ENCODE data around the gene ST8SIA4.

Gene ST8SIA4

DNA sequence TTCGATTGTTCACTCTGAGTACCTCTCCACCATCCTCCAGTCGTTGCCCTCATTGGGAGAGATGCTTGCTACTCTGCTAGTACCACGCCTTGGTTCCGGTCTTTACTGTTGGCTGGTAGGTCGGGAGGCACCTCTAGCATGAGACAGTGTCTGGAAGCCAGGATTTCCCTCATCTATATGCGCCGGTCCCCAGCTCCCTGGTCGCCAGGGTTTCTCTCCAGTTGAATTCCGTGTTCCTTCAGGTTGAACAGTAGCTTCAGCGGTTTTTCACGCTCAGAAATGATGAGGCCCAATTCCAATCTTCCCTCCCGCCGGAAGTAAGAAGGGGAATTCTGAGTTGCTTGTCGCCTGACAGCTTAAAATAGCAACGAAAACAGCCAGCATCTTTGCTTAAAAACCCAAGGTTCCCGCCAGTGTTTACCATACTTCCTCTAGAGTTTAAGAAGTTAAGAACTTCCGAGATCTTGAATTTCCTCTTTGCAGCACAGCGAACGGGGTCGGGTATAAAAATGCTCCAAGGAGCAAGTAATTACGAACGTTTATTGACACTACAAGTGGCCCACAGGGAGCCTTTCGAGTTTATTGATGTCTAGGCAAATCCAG, 1.3 kb upstream of the ST8SIA4 start:
- DNase-seq (ENCODE audit: extremely low spot score) = peak; percentile 11
- POLR2A ChIA-PET = no interaction called here
- TF ChIP-seq NFRKB (IDR thresholded peaks at IDR 0.05) (no peak), HDGF (IDR thresholded peaks at IDR 0.05; ENCODE audit: borderline replicate concordance) (no peak), LEF1 (IDR thresholded peaks at IDR 0.05; ENCODE audit: borderline replicate concordance) (no peak), ZNF384 (IDR thresholded peaks at IDR 0.05) (no peak), FOXA1 (IDR thresholded peaks at IDR 0.05) (no peak), SUZ12 (IDR thresholded peaks at IDR 0.05) (no peak), TARDBP (IDR thresholded peaks at IDR 0.05) (no peak), ARNT (IDR thresholded peaks at IDR 0.05) (no peak), BHLHE40 (IDR thresholded peaks at IDR 0.05; ENCODE audit: borderline replicate concordance) (no peak), SP1 (IDR thresholded peaks at IDR 0.05) (no peak), L3MBTL2 (conservative IDR thresholded peaks at IDR 0.05) (no peak), CTBP1 (IDR thresholded peaks at IDR 0.05; ENCODE audit: borderline replicate concordance) (no peak), FOXM1 (IDR thresholded peaks at IDR 0.05; ENCODE audit: borderline replicate concordance) (no peak)
- TF ChIP-seq, protein P1, sequence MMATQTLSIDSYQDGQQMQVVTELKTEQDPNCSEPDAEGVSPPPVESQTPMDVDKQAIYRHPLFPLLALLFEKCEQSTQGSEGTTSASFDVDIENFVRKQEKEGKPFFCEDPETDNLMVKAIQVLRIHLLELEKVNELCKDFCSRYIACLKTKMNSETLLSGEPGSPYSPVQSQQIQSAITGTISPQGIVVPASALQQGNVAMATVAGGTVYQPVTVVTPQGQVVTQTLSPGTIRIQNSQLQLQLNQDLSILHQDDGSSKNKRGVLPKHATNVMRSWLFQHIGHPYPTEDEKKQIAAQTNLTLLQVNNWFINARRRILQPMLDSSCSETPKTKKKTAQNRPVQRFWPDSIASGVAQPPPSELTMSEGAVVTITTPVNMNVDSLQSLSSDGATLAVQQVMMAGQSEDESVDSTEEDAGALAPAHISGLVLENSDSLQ (IDR thresholded peaks at IDR 0.05) = no peak
- CTCF ChIA-PET = interaction anchor here (1.1 kb wide), 1 partner anchor 272 kb away, joined by 3 read pairs; no protein-coding TSS in a partner anchor

DNA sequence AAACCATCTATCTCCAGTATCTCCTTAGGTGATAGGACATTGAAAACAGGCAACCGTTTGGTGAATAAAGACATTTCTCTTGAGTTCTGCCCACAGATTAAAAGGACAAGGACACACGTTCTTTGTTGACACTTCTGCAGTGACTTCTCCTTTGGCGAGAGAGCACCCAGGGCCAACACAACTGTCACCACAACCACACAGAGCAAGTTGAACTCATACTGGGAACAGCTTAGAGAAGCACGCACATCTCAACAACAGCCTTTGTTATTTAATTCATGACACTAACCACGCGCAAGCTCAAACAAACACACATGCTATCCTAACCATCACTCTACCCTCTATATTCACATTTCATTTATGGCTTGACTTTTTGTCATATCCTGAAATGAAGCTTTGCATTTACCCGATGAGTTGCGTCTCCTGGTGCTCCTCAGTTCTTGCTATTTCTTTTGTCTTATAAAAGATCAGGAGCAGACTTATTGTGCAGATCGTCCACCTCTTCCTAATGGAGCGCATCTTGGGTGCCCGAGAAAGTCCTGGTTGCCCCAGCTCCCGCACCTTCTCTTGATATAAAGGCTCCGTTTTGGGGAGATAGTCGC, 543 bp downstream of the ST8SIA4 start:
- no peak for TF ChIP-seq TARDBP (IDR thresholded peaks at IDR 0.05)
- TF ChIP-seq NFRKB (IDR thresholded peaks at IDR 0.05) = no peak
- no peak for TF ChIP-seq ZNF384 (IDR thresholded peaks at IDR 0.05)
- TF ChIP-seq SUZ12 (IDR thresholded peaks at IDR 0.05) = no peak
- TF ChIP-seq ARNT (IDR thresholded peaks at IDR 0.05) = no peak
- no peak for TF ChIP-seq L3MBTL2 (conservative IDR thresholded peaks at IDR 0.05)
- TF ChIP-seq FOXM1 (IDR thresholded peaks at IDR 0.05; ENCODE audit: borderline replicate concordance) = no peak
- no peak for TF ChIP-seq CTBP1 (IDR thresholded peaks at IDR 0.05; ENCODE audit: borderline replicate concordance)
- no peak for TF ChIP-seq SP1 (IDR thresholded peaks at IDR 0.05)
- TF ChIP-seq ELF4 (IDR thresholded peaks at IDR 0.05) = no peak
- TF ChIP-seq FOXK2 (IDR thresholded peaks at IDR 0.05) = no peak
- no peak for TF ChIP-seq HDGF (IDR thresholded peaks at IDR 0.05; ENCODE audit: borderline replicate concordance)
- no peak for TF ChIP-seq FOXA1 (IDR thresholded peaks at IDR 0.05)
- TF ChIP-seq, protein P1 (IDR thresholded peaks at IDR 0.05) = no peak
- TF ChIP-seq BHLHE40 (IDR thresholded peaks at IDR 0.05; ENCODE audit: borderline replicate concordance) = no peak
- no peak for TF ChIP-seq LEF1 (IDR thresholded peaks at IDR 0.05; ENCODE audit: borderline replicate concordance)
- ChIA-PET POLR2A (interaction anchor here (1.0 kb wide), 1 partner anchor 368 kb away, joined by 3 read pairs; the partner anchor contains the start of gene FAM174A), CTCF (interaction anchor here (0.6 to 0.8 kb wide), 4 partner anchors 29 to 282 kb away, joined by 3 to 6 read pairs (median 4); no protein-coding TSS in a partner anchor)
- no peak for DNase-seq (ENCODE audit: extremely low spot score)

DNA sequence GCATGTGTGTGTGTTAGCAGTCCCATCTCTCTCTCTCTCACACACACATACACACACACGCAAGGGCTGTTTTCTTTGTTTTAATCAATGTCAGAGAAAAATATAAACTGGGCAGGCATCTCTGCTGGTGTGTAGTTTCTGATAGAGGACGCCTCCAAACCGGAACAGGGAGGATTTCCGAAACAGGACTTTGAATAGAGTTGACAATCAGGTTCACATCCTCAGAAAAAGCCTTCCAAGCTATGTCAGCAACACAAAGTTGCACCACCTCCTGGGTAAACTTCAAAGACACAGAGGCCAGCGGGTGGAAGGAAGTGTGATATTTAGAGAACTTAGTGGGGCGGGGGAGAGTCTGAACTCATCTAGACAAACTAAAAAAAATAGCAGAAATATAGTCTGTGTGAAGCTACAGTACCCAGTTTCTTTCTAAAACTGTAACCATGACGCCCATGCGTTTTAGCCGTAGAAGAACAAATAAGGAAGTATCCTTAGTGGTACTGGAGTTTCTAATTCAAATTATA, 1.2 kb downstream of the ST8SIA4 start:
- CTCF ChIA-PET = interaction anchor here (0.6 kb wide), 2 partner anchors 111 to 114 kb away, joined by 5 to 6 read pairs; no protein-coding TSS in a partner anchor
- peak; percentile 5 for DNase-seq (ENCODE audit: extremely low spot score)
- TF ChIP-seq SP1 (IDR thresholded peaks at IDR 0.05) (no peak), TARDBP (IDR thresholded peaks at IDR 0.05) (no peak), CTBP1 (IDR thresholded peaks at IDR 0.05; ENCODE audit: borderline replicate concordance) (no peak), BHLHE40 (IDR thresholded peaks at IDR 0.05; ENCODE audit: borderline replicate concordance) (no peak), L3MBTL2 (conservative IDR thresholded peaks at IDR 0.05) (no peak), ARNT (IDR thresholded peaks at IDR 0.05) (no peak), SUZ12 (IDR thresholded peaks at IDR 0.05) (no peak), HDGF (IDR thresholded peaks at IDR 0.05; ENCODE audit: borderline replicate concordance) (no peak), ELF4 (IDR thresholded peaks at IDR 0.05) (no peak)
- POLR2A ChIA-PET = interaction anchor here (0.6 kb wide), 1 partner anchor 261 kb away, joined by 3 read pairs; no protein-coding TSS in a partner anchor

DNA sequence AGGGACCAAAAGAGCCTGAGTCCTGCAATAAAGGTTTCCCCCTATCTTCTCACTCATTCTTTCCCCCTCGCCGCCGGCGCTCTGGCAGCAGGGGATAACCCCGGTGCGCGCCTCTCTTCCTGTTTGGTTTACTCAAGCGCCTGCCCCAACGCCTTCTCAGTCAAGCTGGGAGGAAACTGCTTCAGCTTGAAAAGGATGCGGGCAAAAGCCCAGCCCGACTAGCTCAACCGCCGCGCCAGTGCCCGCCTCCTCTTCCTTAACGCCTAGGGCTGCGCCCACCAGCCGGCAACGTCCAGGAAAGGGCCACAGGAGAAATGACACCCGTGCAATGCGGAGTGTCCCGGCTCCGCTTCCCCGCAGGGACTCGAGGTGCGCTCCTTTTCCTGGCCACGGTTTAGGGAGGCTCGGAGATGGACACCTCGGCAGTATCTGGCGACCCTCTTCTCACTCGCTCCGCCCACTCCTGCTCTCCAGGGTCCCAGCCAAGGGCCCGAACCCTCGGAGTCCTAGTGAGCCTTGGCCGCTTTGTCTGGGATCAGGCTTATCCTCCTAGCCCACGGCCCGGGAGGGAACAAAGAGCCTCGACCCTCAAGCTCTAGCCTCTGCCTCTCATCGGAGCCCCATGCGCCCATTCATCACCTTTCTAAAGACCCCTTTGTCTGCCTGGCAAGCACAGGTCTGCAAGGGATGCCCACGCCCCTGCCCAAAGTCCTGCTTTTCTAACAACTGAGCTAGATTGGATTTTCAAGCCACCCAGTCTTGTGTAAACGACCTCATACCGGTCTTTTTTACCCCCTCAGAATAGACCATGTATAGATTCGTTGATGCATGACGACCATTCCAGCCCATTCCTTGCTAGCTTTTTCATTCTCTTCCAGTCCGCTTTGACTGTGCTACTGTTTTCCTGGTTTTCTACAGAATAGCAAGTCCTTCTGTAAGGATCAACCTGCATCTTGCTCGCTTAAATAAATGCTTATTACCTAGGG, 2.0 kb downstream of the ST8SIA4 start:
- peak; percentile 45 for DNase-seq (ENCODE audit: extremely low spot score)
- no peak for TF ChIP-seq SUZ12 (IDR thresholded peaks at IDR 0.05)
- no peak for TF ChIP-seq SP1 (IDR thresholded peaks at IDR 0.05)
- 0 out of 2 replicates have a peak, but pooled peaks have one; percentile 19 for TF ChIP-seq L3MBTL2 (conservative IDR thresholded peaks at IDR 0.05)
- no peak for TF ChIP-seq FOXA1 (IDR thresholded peaks at IDR 0.05)
- no peak for TF ChIP-seq FOXK2 (IDR thresholded peaks at IDR 0.05)
- TF ChIP-seq ZNF384 (IDR thresholded peaks at IDR 0.05) = no peak
- no peak for TF ChIP-seq LEF1 (IDR thresholded peaks at IDR 0.05; ENCODE audit: borderline replicate concordance)
- TF ChIP-seq CTBP1 (IDR thresholded peaks at IDR 0.05; ENCODE audit: borderline replicate concordance) = no peak
- ChIA-PET CTCF (interaction anchor here (0.6 to 1.2 kb wide), 6 partner anchors 9 to 235 kb away, joined by 3 to 4 read pairs (median 3); no protein-coding TSS in a partner anchor), POLR2A (interaction anchor here (0.6 to 1.3 kb wide), 3 partner anchors 9 to 366 kb away, joined by 3 read pairs; partner anchors contain the start of gene FAM174A)

DNA sequence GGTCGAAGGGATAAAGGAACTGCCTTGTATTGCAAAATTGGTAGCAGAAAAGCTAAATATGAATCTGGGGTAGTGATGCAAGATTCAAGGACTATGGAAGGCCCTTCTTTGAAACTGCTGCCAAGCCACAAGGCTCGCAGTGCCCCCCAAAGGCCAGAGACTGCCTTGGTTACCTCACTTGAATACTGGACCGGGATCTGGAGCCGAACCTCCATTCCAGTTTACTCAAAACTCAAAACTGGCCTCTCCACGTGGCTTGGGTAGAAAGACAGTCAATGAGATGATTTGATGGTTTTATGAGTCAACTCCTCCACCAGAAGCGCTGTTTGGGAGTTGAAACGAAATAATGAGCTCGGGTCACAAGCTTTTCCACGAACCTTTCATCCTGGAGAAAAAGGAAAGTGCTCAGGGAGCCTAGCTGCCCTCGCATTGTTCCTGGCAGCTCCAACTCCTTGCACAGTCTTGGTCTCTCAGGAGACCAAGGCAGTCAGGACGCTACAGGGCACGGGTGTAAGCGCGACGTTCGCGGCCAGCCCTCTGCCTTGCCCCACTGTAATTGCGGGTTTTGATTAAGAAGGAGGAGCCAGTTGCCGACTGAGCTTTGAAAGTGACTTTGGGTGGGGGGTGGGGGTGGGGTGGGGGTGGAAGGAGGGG, 2.8 kb downstream of the ST8SIA4 start:
- CTCF ChIA-PET = interaction anchor here (0.6 to 1.2 kb wide), 6 partner anchors 8 to 470 kb away, joined by 3 to 5 read pairs (median 4); no protein-coding TSS in a partner anchor
- TF ChIP-seq ARNT (IDR thresholded peaks at IDR 0.05) (no peak), SP1 (IDR thresholded peaks at IDR 0.05) (no peak), ELF4 (IDR thresholded peaks at IDR 0.05) (no peak), L3MBTL2 (conservative IDR thresholded peaks at IDR 0.05) (peak; percentile 72)
- POLR2A ChIA-PET = interaction anchor here (1.0 to 1.3 kb wide), 3 partner anchors 9 to 365 kb away, joined by 3 to 4 read pairs (median 3); partner anchors contain the start of gene FAM174A
- DNase-seq (ENCODE audit: extremely low spot score) = peak; percentile 37
